Retinal pigment epithelial cell (primary cell): Measurements from ENCODE around the gene CASZ1.
A peak's percentile ranks its signal among the peaks of the same experiment; 100 is the strongest.

Experiments
- DNase-seq: peaks from one replicate; pipeline ENCODE4 v3.0.0-alpha.2; 2010; ENCODE audit warnings: low read depth
- H3K4me3 ChIP-seq: 2 replicates; pipeline ENCODE4 v1.5.1; 2011; ENCODE audit warnings: mild to moderate bottlenecking, low read length, control low read depth, moderate library complexity
- CTCF ChIP-seq: conservative IDR thresholded peaks from 2 replicates; pipeline ENCODE4 v1.5.1; 2011; ENCODE audit warnings: low read depth, low read length, control low read depth, inconsistent platforms

CASZ1 gene

GRCh38 chr1:10756842-10757241, 39.6 kb downstream of the CASZ1 start:
- TF ChIP-seq CTCF: no peak
- no peak for DNase-seq
- no peak overlapping the region for H3K4me3 ChIP-seq

GRCh38 chr1:10755970-10756521, 40.4 kb downstream of the CASZ1 start:
- DNase-seq: no peak
- no peak for TF ChIP-seq CTCF
- H3K4me3 ChIP-seq: no peak overlapping the region

- DNase-seq: no peak
- TF ChIP-seq CTCF: no peak
- H3K4me3 ChIP-seq: no peak overlapping the region
These were observed 41.7 kb downstream of the CASZ1 start for GRCh38 chr1:10754568-10755329.

- no peak for DNase-seq
- H3K4me3 ChIP-seq: no peak overlapping the region
- peak; percentile 1 for TF ChIP-seq CTCF
These were observed 43.1 kb downstream of the CASZ1 start for GRCh38 chr1:10753299-10753698.

- TF ChIP-seq CTCF: no peak
- H3K4me3 ChIP-seq: no peak overlapping the region
- DNase-seq: no peak
These were observed 44.8 kb downstream of the CASZ1 start for GRCh38 chr1:10751561-10752085.

GRCh38 chr1:10751160-10751559, 45.3 kb downstream of the CASZ1 start:
- no peak for TF ChIP-seq CTCF
- H3K4me3 ChIP-seq: no peak overlapping the region

GRCh38 chr1:10745886-10746455, 50.5 kb downstream of the CASZ1 start:
- no peak for DNase-seq
- no peak for TF ChIP-seq CTCF
- H3K4me3 ChIP-seq: no peak overlapping the region

More at GRCh38 chr1:10751160-10751559, 45.3 kb downstream of the CASZ1 start:
- no peak for DNase-seq
